ENCODE results near the gene UVRAG.

DNA sequence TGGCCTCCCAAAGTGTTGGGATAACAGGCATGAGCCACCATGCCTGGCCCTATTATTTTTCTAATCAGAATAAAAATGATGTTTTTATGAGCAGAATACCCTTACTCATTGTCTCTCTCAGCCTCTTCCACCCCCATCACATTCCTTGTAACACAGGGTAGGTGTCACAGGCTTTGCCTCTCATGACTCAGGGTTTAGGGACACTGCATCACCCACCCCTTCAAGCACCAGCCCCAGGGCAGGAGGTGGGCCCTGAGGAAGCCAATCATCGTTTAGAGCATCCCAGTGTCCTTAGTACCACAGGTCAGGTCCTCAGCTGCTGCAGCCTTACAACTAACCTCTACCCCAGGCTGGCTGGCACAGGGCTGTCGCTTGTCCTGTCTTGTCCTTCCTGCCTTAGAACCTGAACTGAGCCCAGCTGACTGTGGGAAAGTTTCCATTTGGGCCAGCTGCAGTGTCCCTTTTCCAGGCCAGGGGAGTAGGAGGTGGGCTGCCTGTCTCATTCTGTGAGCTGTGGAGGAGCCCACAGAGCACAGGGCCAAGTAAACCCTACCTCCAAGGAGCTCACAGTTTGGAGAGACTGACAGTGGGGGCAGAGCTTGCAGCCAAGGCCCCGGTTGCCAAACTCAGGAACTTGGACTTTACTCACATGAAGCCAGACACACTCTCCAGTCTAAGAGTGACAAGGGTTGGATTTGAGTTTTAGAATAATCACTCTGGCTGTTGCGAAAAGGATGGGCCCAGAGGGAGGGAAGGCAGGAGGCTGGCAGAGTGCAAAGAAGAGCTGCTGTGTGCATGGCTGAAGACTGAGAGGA, 19.5 kb upstream of the UVRAG start:
- TF ChIP-seq ZNF274 (IDR thresholded peaks at IDR 0.05; ENCODE audit: low read depth, low read length) (no peak), SUZ12 (IDR thresholded peaks at IDR 0.05; ENCODE audit: extremely low read depth, insufficient read depth, insufficient read length) (no peak), YY1 (IDR thresholded peaks at IDR 0.05; ENCODE audit: insufficient read depth, insufficient read length) (no peak)
